ENCODE measurements around the gene GRIN2A. TPM values are rescaled to one million over a fixed set of nuclear protein-coding genes. Genes with fewer than 3 reads are reported as not detected.

GRIN2A gene
- total RNA-seq, 4 donors from 2014 or later: 0.19 to 0.56 (median 0.35) TPM

DNA sequence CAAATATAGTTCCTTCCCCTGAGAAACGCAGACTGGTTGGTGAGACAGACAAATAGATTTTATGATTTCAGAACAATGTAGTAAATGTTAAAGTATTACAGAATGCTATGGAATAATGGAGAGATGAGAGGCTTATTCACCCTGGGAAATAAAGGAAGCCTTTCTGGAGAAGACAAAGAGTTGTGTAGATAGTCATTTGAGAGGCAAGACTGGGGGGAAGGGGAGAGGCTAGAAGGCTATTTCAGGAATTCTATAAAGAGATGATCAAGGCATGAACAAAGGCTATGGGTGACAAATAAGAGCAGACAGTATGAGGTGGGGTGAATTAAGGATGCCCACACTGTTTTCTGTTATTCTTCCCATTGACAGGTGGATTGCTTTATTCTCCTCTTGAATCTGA is 211.4 kb downstream of the GRIN2A start:
- Histone ChIP-seq H3K9me3 (no peaks in the 10 kb centered on the region), H3K36me3 (no peaks in the 10 kb centered on the region), H3K4me3 (no peak overlapping the region), H3K4me1 (no peaks in the 10 kb centered on the region), H3K27ac (no peak overlapping the region), H3K27me3 (no peaks in the 10 kb centered on the region)
- intact Hi-C loops (cut with DNase I): no loop called here
- TF ChIP-seq POLR2A (IDR thresholded peaks at IDR 0.05) (no peak), CTCF (IDR thresholded peaks at IDR 0.05) (no peak)
- WGBS, 2 donors: 78 to 83% methylated on average over 1 of the region's 1 CpG
- no peak for DNase-seq

DNA sequence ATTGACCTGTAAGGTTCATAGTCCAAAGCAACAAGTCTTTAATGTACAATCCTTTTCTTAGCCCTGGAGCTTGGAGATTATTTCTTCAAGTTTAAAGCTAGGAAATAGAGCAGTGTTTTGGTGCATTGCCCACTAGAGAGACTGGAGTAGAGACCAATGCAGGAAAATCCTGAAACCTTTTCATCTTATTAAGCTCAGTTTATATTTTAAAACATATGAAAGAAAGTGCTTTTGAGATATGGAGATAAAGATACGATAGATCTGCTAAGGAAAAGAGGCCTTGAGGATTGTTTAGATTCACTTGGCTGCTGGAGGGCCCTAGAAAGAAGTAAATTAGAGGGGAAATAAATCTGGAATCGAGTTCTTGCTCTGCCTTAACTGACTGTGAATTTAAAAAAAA is 212.0 kb downstream of the GRIN2A start:
- no peak for TF ChIP-seq CTCF (IDR thresholded peaks at IDR 0.05)
- TF ChIP-seq POLR2A (IDR thresholded peaks at IDR 0.05): no peak
- Histone ChIP-seq H3K27ac (no peak overlapping the region), H3K9me3 (no peaks in the 10 kb centered on the region), H3K4me1 (no peaks in the 10 kb centered on the region), H3K36me3 (no peaks in the 10 kb centered on the region), H3K4me3 (no peak overlapping the region), H3K27me3 (no peaks in the 10 kb centered on the region)
- DNase-seq: no peak
- 45 to 46% methylated on average over 2 of the region's 2 CpGs for WGBS, 2 donors
- intact Hi-C loops (cut with DNase I): no loop called here

DNA sequence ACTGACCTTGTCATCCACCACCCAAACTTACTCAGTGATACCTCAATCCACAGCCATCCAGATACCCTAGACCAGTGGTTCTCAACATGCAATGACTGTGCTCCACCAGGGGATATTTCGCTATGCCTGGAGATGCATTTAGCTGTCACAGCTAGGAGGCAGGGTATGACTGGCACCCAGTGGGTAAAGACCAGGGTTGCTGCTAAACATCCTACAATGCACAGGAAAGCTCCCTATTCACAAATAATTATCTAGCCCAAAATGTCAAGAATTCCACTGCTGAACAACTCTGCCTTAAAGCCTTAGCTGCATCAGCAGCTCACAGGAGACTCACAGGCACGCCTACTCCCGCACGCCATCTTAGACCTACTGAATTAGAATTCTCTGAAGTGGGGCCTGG is 212.6 kb downstream of the GRIN2A start:
- no peaks in the 10 kb centered on the region for H3K27me3 ChIP-seq
- H3K36me3 ChIP-seq: no peaks in the 10 kb centered on the region
- TF ChIP-seq CTCF (IDR thresholded peaks at IDR 0.05) (no peak), POLR2A (IDR thresholded peaks at IDR 0.05) (no peak)
- no peak for DNase-seq
- H3K9me3 ChIP-seq: no peaks in the 10 kb centered on the region
- intact Hi-C loops (cut with DNase I): no loop called here
- no peaks in the 10 kb centered on the region for H3K4me1 ChIP-seq
- 88 to 90% methylated on average over 4 of the region's 4 CpGs for WGBS, 2 donors
- no peak overlapping the region for H3K27ac ChIP-seq
- H3K4me3 ChIP-seq: no peak overlapping the region

GRCh38 chr16:9966569-9967157 is 215.6 kb downstream of the GRIN2A start:
- Histone ChIP-seq H3K4me3 (no peak overlapping the region), H3K27ac (no peak overlapping the region), H3K4me1 (no peaks in the 10 kb centered on the region), H3K27me3 (no peaks in the 10 kb centered on the region), H3K9me3 (no peaks in the 10 kb centered on the region), H3K36me3 (no peaks in the 10 kb centered on the region)
- TF ChIP-seq POLR2A (IDR thresholded peaks at IDR 0.05): no peak
- no peak for TF ChIP-seq CTCF (IDR thresholded peaks at IDR 0.05)
- intact Hi-C loops (cut with DNase I): no loop called here
- WGBS, 2 donors: 72 to 85% methylated on average over 9 of the region's 9 CpGs
- no peak for DNase-seq

DNA sequence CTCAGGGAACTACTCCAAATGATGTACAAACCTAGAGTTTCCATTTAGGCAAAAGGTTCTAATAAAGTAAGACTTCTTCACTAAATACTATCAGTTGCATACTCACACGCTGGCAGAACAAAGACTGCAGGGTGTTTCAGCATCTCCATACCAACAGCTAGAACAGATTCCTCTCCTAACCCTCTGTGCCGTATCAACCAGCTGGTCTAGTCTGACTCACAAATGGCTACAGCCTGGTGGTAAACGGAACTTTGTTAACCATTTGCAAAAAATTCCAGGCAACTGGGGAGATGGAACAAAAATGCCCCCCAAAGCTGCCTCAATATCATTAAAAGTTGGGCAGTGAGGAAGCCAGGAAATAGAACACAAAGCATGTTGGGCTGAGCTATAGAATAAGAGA is 217.1 kb downstream of the GRIN2A start:
- no peak overlapping the region for H3K4me3 ChIP-seq
- TF ChIP-seq POLR2A (IDR thresholded peaks at IDR 0.05): no peak
- no peak for TF ChIP-seq CTCF (IDR thresholded peaks at IDR 0.05)
- H3K4me1 ChIP-seq: no peaks in the 10 kb centered on the region
- intact Hi-C loops (cut with DNase I): no loop called here
- no peaks in the 10 kb centered on the region for H3K9me3 ChIP-seq
- H3K27ac ChIP-seq: no peak overlapping the region
- no peaks in the 10 kb centered on the region for H3K27me3 ChIP-seq
- DNase-seq: no peak
- no peaks in the 10 kb centered on the region for H3K36me3 ChIP-seq
- 35 to 46% methylated on average over 2 to 3 of the region's 3 CpGs for WGBS, 2 donors
